ENCODE results near the gene RHBDL1. TPM values are rescaled to one million over a fixed set of nuclear protein-coding genes. Genes with fewer than 3 reads are reported as not detected.
A peak's percentile ranks its signal among the peaks of the same experiment; 100 is the strongest.

RHBDL1 gene
- total and polyA plus RNA-seq, 2 of the 8 experiments (the other 6 are each of a cell fraction or from before 2014, with no cell fraction given): 4.0 to 8.1 TPM

- no peak within 1 kb of the TSS; the same call in 1 of the 2 replicates for H2AFZ ChIP-seq (ENCODE audit: low read length)
- H4K8ac ChIP-seq (ENCODE audit: extremely low read depth, insufficient read depth, low read length): peak within 1 kb of the TSS; percentile 93
- H3K18ac ChIP-seq (ENCODE audit: extremely low read depth, low read length): peak within 1 kb of the TSS; percentile 95
- peaks cover 4 to 21% of the 10 kb centered on the region in 2 experiments for H4K20me1 ChIP-seq (replicated peaks in 1 of 2; ENCODE audit: control insufficient read depth in 1 of 2, insufficient read depth in 2 of 2, low read length in 2 of 2)
- H2BK15ac ChIP-seq (ENCODE audit: low read length): no peak within 1 kb of the TSS; the same call in 1 of the 2 replicates
- peaks cover 0 to 26% (median 6%) of the 10 kb centered on the region in 4 experiments; a peak in 5 of 7 replicates for H3K27me3 ChIP-seq (replicated peaks in 1 of 4; ENCODE audit: control insufficient read depth in 3 of 4, extremely low read depth in 1 of 4, insufficient read depth in 3 of 4, low read length in 3 of 4)
- H2BK120ac ChIP-seq (replicated peaks; ENCODE audit: low read depth, low read length): no peak within 1 kb of the TSS
- H3K14ac ChIP-seq (ENCODE audit: insufficient read length): no peak within 1 kb of the TSS
- H3K9me3 ChIP-seq (ENCODE audit: insufficient read depth in 2 of 2, low read depth in 1 of 2, low read length in 1 of 2): no peaks in the 10 kb centered on the region; a peak in 1 of 4 replicates
- peak within 1 kb of the TSS; percentile 97 for H4K91ac ChIP-seq (replicated peaks; ENCODE audit: insufficient read length, low read length)
- H3K23ac ChIP-seq (ENCODE audit: insufficient read length): no peak within 1 kb of the TSS
- H4K5ac ChIP-seq (ENCODE audit: insufficient read length, low read depth, low read length): peak within 1 kb of the TSS; percentile 83
- peaks cover 9% of the 10 kb centered on the region; the same call in 1 of the 2 replicates for H3K23me2 ChIP-seq (ENCODE audit: low read depth, low read length)
- peak within 1 kb of the TSS; percentile 23; the same call in 1 of the 2 replicates for H2BK12ac ChIP-seq (ENCODE audit: low read depth, low read length)
- H2AK5ac ChIP-seq (ENCODE audit: low read depth, low read length): no peak within 1 kb of the TSS
- H3K4me2 ChIP-seq (ENCODE audit: insufficient read depth in 1 of 2, low read depth in 2 of 2, low read length in 2 of 2): peak within 1 kb of the TSS; percentile 76 to 83
- H2BK5ac ChIP-seq (ENCODE audit: low read depth, low read length): peak within 1 kb of the TSS; percentile 95
- H3K27ac ChIP-seq (ENCODE audit: low read depth, low read length): peak within 1 kb of the TSS; percentile 89
- H3K36me3 ChIP-seq (ENCODE audit: control insufficient read depth in 2 of 4, insufficient read depth in 4 of 4, low read length in 3 of 4): peaks cover 0 to 6% (median 0%) of the 10 kb centered on the region in 4 experiments; a peak in 1 of 8 replicates
- 7% methylated on average over 68 of the region's 106 CpGs; no CpG with 5 or more reads in 1 of the 2 experiments for WGBS, 2 experiments (ENCODE audit: extremely low coverage in 1 of 2, insufficient coverage in 1 of 2, insufficient read length in 1 of 2, insufficient replicate concordance in 2 of 2, low coverage in 1 of 2, low lambda C conversion rate in 2 of 2, missing lambda C conversion rate in 1 of 2)
- H3K4me3 ChIP-seq (ENCODE audit: extremely low read depth in 1 of 4, insufficient read depth in 2 of 4, low read depth in 3 of 4, low read length in 4 of 4): peak within 1 kb of the TSS; percentile 75 to 77 (median 76)
- no peak within 1 kb of the TSS for H2BK20ac ChIP-seq (ENCODE audit: low read length)
- peak within 1 kb of the TSS; percentile 96 for H3K4ac ChIP-seq (replicated peaks; ENCODE audit: insufficient read length, low read depth, low read length)
- POLR2A ChIA-PET (ENCODE audit: partially characterized antibody): interaction anchor here (0.6 to 23.0 kb wide), 26 partner anchors 5 to 135 kb away, joined by 3 to 353 read pairs (median 5); partner anchors contain the start of genes ANTKMT, CCDC78, CHTF18 and GNG13
- H3K79me2 ChIP-seq (ENCODE audit: control insufficient read depth in 1 of 2, insufficient read depth in 2 of 2, low read length in 2 of 2): no peaks in the 10 kb centered on the region
- H3K79me1 ChIP-seq (ENCODE audit: low read depth, low read length): no peaks in the 10 kb centered on the region
- peaks cover 0 to 22% (median 14%) of the 10 kb centered on the region in 4 experiments; a peak in 5 of 7 replicates for H3K4me1 ChIP-seq (replicated peaks in 1 of 4; ENCODE audit: control insufficient read depth in 3 of 4, insufficient read depth in 4 of 4, low read length in 3 of 4)
- H3K9ac ChIP-seq (replicated peaks in 1 of 4; ENCODE audit: extremely low read depth in 1 of 4, low read depth in 3 of 4, low read length in 3 of 4): peak within 1 kb of the TSS; percentile 77 to 88 (median 80)
- DNase-seq (ENCODE audit: low read depth in 1 of 2, low spot score in 2 of 2) (peak in 1 of 2 experiments; percentile 93), FAIRE-seq (no peak)
- peak within 1 kb of the TSS; percentile 95 for H3K56ac ChIP-seq (replicated peaks; ENCODE audit: insufficient read length, low read depth, low read length)
- CTCF ChIA-PET (ENCODE audit: partially characterized antibody): interaction anchor here (1.0 to 35.8 kb wide), 6 partner anchors 4 to 327 kb away, joined by 3 to 977 read pairs (median 216); partner anchors contain the start of genes ANTKMT, CCDC78, CHTF18 and CIAO3
- TF ChIP-seq RFX5 (IDR thresholded peaks at IDR 0.05; ENCODE audit: borderline replicate concordance, low read depth, low read length) (no peak), E2F6 (IDR thresholded peaks at IDR 0.05) (peak; percentile 100), POLR2A (IDR thresholded peaks at IDR 0.05; ENCODE audit: control extremely low read depth in 1 of 2, low read depth in 2 of 2, low read length in 2 of 2) (peak in 1 of 2 experiments; percentile 88; a peak in 2 of 3 replicates), CTCF (IDR thresholded peaks at IDR 0.05; ENCODE audit: control extremely low read depth in 1 of 3, insufficient read depth in 1 of 3, low read depth in 1 of 3, low read length in 3 of 3) (0 out of 4 replicates have a peak, but pooled peaks of 1 of the 3 experiments have one; percentile 10), CREB1 (IDR thresholded peaks at IDR 0.05) (peak; percentile 68; the same call in 1 of the 2 replicates), KDM4A (IDR thresholded peaks at IDR 0.05; ENCODE audit: low read depth, low read length, severe bottlenecking) (peak; percentile 37), YY1 (IDR thresholded peaks at IDR 0.05; ENCODE audit: low read depth, low read length) (0 out of 2 replicates have a peak, but pooled peaks have one; percentile 32)
Measured at GRCh38 chr16:720990-721764, 45.7 kb downstream of the RHBDL1 start, which contains the start of gene ANTKMT. Gene ANTKMT, plus strand, starts transcription at chr16:721146. Its CDS starts 129 bp downstream, at chr16:721275.
